Stimulated activated CD4-positive, alpha-beta T cell treated with anti-CD3 and anti-CD28 coated beads, Interleukin-4, amount 100 ng/mL, for 1 hour (primary cell): ENCODE data around the gene LY6G6C.
"Not testable (repeated sequence)": the region's sequence is repeated elsewhere in the genome, so short reads cannot be mapped to it uniquely, and the experiment has no call there.

Experiments used
- DNase-seq: peaks from one replicate; pipeline ENCODE4 v3.0.0-alpha.2; 2020

LY6G6C gene

DNA sequence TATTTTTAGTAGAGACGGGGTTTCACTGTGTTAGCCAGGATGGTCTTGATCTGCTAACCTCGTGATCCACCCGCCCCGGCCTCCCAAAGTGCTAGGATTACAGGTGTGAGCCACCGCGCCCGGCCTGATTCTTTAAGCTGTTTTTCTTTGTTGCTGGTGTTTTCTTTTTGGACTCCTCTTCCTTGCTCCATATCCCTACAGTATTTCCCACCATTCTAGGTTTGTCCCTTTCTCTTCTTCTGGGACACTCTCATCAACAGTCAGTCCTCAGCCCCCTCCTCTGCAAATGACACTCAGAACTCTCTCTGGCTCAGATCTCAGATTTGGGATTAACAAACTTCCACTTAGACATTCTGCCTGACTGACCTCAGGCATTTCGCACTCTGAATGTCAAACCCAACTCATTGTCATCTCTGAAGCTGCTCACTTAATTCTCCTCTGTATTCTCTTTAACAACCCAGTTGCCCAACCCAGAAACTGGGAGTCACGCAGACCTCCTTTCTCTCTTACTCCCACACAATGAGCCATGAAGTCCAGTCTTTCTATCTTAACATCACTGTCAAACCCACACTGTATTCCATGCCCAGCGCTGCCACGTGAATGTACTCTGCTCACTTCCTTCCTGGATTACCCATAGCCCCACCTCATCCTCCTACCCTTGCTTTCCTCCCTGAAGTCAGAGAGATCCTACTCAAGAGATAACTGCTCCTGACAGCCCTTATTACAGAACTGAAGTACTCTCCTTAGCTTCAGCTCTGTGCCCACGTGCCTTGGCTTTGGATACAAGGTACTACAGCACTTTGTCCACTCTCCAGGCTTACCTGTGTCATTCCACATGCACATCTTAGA, 4.2 kb upstream of the LY6G6C start:
- DNase-seq = no peak

DNA sequence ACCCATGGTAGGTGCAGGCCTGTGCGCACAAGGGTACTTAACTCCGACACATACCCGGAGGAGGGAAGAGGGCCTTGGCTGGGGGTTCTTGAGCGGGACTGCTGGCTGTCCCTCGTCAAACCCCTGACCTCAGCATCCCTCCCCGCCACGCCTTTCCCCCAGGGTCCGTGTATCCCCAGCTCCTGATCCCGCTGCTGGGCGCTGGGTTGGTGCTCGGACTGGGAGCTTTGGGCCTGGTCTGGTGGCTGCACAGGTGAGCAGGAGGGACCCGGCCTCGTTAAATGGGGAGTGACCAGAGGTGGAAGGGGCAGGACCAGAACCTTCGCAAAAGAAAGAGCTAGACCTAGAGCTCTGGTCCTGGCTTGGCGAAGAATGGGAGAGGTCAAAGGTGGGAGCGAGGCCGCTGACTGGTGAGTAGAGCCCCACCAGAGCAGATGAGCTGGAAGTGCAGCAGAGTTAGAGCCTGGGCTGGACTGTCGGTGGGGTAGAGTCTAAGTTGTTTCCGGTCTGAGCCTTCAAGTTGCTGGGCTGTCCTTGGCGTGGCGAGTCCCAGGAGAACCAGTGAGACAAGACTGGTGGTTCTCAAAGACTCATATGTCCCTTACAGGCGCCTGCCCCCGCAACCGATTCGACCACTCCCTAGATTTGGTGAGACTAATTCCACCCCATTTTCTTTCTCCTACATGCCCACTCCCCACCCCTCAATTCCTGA, 2.6 kb upstream of the LY6G6C start:
- DNase-seq = no peak

DNA sequence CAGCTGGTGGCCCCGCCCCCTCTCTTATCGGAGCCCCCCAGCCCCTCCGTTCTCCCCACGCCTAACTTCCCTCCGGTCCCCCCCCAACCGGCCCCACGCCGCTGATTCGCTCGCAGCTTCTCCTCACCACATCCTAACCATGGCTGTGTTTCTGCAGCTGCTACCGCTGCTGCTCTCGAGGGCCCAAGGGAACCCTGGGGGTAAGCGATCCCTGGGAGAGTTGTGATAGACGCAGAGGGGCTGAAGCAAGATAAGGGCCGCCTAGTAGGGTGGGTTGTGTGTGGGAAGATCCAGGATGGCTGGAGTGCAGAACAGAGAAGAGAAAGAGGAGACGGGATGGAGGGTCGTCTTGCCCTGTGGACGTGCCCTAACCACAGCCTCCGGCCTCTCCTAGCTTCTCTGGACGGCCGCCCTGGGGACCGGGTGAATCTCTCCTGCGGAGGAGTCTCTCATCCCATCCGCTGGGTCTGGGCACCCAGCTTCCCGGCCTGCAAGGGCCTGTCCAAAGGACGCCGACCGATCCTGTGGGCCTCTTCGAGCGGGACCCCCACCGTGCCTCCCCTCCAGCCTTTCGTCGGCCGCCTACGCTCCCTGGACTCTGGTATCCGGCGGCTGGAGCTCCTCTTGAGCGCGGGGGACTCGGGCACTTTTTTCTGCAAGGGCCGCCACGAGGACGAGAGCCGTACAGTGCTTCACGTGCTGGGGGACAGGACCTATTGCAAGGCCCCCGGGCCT, 1.9 kb upstream of the LY6G6C start, which contains the start of gene MPIG6B:
Gene MPIG6B, plus strand, starts transcription at position 129 of the 735 bp plus-strand sequence. Its CDS starts 11 bp downstream, at position 140.
- no peak for DNase-seq

DNA sequence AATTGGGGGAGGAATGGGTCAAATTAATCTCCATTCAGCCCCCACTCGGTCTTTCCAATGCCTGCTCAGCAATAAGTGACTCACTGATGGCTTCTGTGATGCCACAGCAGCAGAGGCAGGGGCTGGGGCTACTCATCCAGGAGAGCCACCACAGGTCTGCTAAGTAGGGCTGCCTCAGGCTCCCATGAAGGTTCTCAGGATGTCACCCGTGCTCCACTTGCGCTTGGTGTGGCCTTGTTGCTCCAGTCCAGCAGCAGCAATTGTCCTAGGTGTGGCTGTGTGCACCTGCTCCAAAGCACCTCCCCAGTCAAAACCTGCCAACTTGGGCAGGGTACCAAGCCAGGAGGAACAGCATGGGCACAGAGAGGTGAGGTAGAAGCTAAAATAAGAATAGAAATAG, 627 bp upstream of the LY6G6C start:
- no peak for DNase-seq

DNA sequence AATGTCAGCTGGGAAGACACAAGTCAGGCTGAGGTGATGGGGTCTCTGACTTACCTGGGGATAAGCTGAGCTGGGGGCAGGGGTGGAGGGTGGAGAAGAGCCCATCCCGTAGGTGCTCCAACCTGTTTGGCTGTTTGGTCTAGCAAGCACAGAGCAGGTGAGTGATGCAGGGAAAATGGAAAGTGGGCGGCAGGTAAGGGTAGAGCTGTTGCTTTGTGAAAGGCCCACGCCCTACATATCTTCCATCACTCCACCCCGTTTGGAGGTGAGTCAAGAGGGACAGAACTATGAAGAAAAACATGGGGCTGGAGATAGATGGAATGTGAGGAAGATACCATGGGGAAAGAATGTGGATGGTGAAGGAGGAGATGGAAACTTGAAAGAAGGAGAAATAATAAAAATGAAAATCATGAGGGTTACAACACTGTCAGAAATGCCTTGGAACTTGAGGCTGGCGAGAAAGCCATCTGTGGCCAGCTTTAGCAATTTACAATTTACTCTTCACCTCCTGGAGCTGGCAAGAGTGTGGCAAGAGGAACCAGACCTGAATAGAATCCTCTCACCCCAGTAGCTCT, 1.3 kb downstream of the LY6G6C start:
- DNase-seq = no peak

DNA sequence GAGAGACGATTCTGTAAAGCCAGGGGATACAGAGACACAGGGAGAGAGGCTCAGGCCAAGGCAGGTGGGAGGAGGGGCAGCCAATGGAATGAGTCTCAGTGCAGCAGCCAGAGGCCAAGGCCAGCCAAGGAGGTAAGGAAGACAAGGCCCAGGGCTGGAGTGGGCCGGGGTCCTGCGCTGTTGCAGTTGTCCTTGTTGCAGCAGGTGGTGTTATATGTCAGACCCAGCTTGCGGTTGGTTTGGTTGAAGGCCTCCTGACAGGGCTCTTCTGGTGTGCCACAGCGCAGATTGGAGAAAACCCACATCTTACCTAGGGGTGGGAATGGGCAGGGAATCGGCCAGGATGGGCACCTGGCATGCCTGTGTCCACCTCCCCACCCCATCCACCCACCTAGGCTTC, 2.5 kb downstream of the LY6G6C start:
- DNase-seq = no peak

DNA sequence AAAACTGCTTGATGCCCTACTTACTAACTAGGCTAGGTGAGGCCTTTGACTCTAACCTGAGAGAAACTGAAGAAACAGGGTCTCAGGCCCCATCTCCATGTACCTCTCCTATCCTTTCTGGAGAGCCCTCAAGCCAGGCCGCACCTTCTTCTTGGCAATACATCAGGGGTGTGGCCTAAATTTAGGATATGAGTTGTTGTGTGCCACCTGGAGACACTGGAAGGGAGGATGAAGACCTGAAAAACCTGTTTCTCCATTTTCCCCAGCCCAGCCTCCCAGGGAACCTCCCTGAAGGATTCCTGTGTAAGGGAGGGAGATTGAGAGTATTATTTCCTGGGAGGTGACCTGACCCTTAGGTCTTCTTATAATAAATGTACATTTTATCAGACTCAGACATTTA, 3.3 kb downstream of the LY6G6C start:
- DNase-seq = no peak

DNA sequence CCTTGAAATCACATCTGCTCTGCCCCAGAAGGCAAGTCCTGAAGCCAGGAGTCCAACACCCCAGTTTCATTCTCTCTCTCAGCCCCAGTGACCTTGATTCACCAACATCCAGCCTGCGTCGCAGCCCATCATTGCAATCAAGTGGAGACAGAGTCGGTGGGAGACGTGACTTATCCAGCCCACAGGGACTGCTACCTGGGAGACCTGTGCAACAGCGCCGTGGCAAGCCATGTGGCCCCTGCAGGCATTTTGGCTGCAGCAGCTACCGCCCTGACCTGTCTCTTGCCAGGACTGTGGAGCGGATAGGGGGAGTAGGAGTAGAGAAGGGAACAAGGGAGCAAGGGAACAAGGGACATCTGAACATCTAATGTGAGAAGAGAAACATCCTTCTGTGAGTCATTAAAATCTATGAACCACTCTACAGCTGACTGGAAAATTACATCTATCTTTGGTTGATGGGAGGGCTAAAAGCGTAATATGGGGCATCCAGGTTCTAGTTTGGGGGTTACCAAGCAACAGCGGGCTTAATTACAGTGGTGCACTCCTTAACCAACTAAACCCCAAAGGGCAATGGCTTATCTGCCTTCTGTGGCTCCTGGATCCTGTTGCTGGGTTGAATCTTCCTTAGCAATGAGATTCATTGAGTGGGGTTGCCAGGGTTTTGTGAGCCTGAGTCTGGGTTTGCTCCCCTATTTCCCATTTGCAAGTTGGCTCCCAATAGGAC, 3.9 kb downstream of the LY6G6C start:
- DNase-seq = no peak

DNA sequence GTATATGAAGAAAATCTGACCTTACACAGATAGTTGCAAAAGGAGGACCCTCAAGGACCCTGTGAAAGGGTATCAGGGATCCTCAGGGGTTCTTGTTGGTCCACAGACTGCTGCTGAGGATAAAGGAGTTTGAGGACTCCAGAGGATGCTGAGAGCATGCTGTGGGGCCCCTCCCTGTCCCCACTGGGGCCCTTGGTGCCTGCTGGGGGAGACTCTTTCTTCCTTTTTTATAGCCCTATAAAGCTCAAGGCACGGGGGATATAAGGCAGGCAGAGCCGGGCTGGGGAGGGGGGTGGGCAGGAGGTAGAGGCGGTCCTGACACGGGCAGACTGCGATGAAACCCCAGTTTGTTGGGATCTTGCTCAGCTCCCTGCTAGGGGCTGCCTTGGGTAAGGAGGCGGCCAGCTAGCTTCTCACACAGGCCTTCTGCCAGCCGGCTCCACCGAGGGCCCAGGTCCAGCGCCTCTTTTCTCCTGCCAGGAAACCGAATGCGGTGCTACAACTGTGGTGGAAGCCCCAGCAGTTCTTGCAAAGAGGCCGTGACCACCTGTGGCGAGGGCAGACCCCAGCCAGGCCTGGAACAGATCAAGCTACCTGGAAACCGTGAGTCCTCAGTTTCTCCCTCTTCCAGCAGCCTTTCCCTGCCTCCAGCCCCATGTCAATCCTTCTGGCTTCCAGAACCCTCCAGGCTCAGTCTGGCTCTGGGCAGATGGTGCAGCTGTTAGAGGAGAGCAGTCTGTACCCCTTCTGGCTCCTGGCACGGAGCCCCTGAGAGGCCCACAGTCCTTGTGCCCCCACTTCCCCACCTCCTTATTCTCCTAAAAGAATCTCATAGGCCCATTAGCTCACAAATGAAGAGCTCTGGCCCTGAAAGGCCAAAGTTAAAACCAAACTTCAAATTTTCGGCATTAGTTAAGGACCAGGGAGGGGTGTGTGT, 6.3 kb downstream of the LY6G6C start, which contains the start of gene LY6G6D:
Gene LY6G6D, plus strand, starts transcription at position 327 of the 937 bp plus-strand sequence. Its CDS starts 8 bp downstream, at position 335.
- DNase-seq = no peak

DNA sequence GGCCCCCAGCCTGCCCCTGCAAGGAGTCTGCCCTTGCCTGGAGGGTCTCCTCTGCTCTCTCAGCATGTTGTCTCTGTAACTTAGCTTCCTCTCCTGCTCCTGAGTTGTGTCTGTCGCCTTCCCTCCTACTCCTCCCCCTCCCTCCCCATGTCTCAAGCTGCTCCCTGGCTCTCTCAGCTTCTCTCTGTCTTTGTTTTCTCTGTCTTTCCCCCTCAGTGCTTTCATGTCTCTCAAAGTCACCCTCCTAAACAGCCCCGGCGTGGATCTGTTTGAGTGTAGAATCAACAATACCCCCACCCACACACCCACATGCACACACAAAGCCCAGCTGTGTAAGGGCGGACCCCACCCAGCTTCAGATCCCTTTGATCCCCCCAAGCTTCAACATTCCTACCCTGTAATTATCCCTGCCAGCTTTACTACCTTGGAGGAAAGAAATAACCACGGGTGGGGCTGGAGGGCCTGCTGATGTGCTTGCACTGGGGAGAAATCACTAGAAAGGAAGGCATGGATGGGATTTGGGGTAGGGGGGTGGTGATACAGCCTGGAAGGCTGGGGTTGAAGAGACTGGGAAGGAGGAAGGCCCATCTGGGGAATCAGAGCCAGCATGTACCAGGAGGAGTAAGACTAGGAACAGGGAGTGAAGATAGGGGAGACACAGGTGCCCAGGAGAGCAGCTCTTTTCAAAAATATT, 7.4 kb downstream of the LY6G6C start:
- DNase-seq = no peak

DNA sequence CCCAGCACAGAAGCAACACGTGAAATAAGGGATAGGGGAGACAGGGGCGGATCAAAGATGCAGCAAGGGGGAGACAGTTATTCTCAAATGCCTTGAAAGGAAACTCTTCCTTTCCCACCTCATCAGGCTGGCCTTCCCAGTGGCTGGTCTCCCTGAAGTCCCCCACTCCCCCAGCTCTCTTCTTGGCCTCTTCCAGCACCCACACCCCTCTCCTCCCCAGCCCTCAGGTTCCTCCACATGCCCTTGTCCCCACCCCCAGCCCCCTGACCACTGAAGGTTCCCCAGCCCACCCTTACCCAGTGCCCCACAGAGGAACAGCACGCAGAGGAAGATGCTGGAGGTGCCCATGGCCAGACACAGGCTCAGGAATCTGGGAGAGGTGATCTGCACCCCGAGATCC, 8.1 kb downstream of the LY6G6C start:
- DNase-seq = no peak

DNA sequence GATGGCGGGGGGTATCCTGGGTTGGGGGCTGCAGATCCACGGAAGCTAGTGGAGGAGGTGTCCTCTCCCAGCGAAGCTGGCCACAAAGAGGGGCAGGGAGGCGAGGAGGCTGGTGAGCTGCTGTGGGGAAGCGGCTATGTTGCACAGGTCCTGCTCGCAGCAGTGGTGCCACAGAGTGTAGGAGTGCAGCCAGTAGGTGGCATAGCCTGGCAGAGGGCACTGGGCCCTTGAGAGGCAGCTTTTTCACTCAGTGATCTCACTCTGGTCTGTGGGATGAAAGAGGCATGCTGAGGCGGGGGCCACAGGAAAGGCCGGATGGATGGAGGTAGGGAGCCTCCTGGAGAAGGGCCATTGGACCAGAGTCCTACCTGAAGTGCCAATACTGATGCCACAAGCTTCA, 9.2 kb downstream of the LY6G6C start:
- no peak for DNase-seq

DNA sequence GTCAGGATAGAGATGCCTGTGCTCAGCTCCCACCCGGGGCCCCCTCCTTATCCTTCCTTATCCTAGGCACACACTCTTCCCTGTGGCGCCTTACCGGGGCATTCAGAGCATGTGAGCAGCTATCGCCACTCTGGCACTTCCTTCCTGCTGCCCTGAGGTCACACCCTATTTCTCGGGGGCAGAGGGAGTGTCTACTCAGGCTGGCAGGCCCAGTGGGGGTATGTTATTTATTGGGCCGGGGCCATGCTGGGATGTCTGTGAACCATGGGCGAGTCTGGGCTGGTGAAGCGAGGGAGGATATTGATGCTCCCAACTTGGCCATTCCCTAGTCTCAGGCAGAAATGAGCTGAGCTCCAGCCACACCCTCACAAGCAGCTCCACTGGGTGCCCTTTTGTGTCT, 10.3 kb downstream of the LY6G6C start:
- DNase-seq = no peak

DNA sequence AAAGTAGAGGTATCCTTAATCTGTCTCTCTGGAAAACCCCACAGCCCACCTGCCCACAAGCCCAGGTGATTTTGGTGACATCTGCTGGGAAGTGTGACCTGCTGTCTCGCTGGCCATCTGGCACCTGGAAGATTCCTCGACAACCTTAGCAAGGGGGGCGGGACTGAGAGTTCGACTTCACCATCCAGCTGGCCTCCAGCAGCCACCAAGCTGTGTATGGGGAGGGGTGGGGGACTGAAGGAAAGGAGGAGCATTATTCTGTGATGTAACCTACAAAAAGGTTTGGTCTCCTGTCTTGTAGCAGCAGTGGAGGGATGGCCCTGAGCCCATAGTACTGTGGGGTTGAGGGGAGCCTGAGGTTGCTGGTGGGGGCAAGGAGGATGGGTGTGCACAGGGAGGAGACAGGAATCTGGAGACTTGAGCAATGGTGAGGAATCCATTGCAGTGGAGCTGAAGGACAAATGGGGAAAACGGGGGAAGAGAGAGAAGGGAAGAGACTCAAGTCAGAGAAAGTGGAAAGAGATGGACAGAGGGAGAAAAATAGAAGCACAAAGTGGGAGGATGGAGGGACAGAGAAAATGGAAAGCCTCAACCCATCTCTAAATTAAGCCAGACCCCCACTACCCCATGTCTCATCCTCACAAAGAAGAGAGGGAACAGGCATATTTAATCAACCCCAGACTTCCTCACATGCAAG, 10.9 kb downstream of the LY6G6C start:
- DNase-seq = no peak

DNA sequence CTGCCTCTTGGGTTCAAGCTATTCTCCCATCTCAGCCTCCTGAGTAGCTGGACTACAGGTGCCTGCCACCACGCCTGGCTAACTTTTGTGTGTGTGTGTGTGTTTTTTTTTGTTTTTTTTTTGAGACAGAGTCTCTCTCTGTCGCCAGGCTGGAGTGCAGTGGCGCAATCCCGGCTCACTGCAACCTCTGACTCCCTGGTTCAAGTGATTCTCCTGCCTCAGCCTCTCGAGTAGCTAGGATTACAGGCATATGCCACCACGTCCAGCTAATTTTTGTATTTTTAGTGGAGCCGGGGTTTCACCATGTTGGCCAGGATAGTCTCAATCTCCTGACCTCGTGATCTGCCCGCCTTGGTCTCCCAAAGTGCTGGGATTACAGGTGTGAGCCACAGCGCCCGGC, 12.4 kb downstream of the LY6G6C start:
- DNase-seq = not testable (repeated sequence)

DNA sequence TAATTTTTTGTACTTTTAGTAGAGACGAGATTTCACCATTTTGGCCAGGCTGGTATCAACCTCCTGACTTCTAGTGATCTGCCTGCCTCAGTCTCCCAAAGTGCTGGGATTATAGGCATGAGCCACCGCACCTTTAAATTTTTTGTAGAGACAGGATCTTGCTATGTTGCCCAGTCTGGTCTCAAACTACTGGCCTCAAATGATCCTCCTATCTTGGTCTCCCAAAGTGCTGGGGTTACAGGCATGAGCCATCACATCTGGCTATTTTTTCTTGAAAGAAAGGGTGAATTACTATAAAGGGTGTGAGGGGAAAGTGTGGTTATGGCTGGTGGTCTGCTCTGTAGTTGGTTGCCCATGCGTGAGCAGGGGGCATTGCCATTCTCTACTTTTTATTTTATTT, 13.3 kb downstream of the LY6G6C start:
- no peak for DNase-seq

DNA sequence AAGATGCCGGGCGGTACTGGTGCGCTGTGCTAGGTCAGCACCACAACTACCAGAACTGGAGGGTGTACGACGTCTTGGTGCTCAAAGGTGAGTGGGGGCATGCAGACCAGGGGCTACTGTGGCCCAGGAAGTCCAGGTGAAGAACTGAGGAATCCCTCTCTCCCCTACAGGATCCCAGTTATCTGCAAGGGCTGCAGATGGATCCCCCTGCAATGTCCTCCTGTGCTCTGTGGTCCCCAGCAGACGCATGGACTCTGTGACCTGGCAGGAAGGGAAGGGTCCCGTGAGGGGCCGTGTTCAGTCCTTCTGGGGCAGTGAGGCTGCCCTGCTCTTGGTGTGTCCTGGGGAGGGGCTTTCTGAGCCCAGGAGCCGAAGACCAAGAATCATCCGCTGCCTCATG, 13.8 kb downstream of the LY6G6C start:
- no peak for DNase-seq

DNA sequence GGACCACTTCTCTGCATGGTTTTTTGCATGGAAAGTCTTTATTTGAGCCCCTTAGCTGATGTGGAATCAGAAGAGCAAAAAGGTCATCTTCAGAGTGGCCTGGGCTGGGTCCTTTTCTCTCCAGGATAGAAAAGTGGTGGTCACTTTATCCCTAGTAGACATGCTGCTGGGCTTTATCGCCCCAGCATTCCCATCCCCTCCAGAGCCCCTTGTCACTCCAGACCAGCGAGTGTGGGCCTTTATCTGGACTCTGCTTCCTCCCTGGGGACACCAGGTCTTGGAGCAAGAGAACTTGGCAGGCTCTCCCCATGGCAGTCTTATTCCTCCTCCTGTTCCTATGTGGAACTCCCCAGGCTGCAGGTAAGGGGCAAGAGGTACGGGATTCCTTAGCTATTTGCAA, 14.9 kb downstream of the LY6G6C start, which contains the start of gene LY6G6F:
Gene LY6G6F, plus strand, starts transcription at position 268 of the 400 bp plus-strand sequence. Its CDS starts 41 bp downstream, at position 309.
- no peak for DNase-seq

DNA sequence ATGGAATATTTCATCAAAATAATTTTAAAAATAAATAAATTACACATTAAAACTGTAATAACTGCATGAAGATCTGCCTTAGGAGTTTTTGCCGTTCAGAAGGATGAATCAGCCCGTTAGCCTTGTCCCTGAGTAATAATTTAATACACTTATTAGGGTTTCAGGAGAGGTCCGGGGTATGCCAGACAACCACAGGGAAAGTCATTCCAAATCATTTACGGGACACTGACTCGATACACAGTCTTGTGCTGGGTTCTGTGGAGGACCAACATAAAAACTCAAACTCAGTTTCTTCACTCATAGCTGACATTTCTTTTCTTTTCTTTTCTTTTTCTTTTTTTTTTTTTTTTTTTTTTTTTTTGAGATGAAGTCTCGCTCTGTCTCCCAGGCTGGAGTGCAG, 15.6 kb downstream of the LY6G6C start:
- no peak for DNase-seq
